Cardiac muscle cell (in vitro differentiated cells and primary cell): ENCODE measurements around the gene CCDC141. TPM values are rescaled to one million over a fixed set of nuclear protein-coding genes. Genes with fewer than 3 reads are reported as not detected.

Source experiments
- DNase-seq, 2 donors: peaks; one replicate each; pipeline versions ENCODE4 v3.0.0 to v3.0.0-alpha.2; 2010 to 2017; ENCODE audit warnings: low read depth in 1 of 2, low spot score in 1 of 2
- H3K27ac ChIP-seq: fragments of 200-600 bp; sonication (generic); 2 replicates; pipeline ENCODE4 v1.5.1; 2016
- H3K27me3 ChIP-seq: fragments of 200-600 bp; sonication (generic); 2 replicates; pipeline ENCODE4 v1.6.0; 2016; ENCODE audit warnings: control low read depth
- H3K36me3 ChIP-seq: fragments of 200-600 bp; sonication (generic); 2 replicates; pipeline ENCODE4 v1.5.1; 2016; ENCODE audit warnings: control low read depth
- H3K4me1 ChIP-seq: fragments of 200-600 bp; sonication (generic); 2 replicates; pipeline ENCODE4 v1.8.1; 2017; ENCODE audit warnings: low read depth, mild to moderate bottlenecking, mixed run types
- H3K4me3 ChIP-seq: fragments of 200-600 bp; sonication (generic); 2 replicates; pipeline ENCODE4 v1.5.1; 2016; ENCODE audit warnings: mild to moderate bottlenecking
- H3K9me3 ChIP-seq: fragments of 200-600 bp; sonication (generic); 2 replicates; pipeline ENCODE4 v1.5.1; 2017; ENCODE audit warnings: low read depth, mild to moderate bottlenecking, control low read depth
- CTCF ChIP-seq: IDR thresholded peaks from 2 replicates; pipeline ENCODE4 v1.5.1; 2012; ENCODE audit warnings: low read depth, mild to moderate bottlenecking, low read length
- polyA plus RNA-seq: library from polyadenylated mRNA; unstranded; fragments of >200 nt; fragmentation: Nextera tagmentation; extraction: Ambion mirVana; gene quantifications from 2 replicates; pipeline ENCODE4 v1.2.1, GENCODE V29; 2016
- total RNA-seq: library from RNA; depleted of rRNA; stranded (reverse); fragments of >200 nt; gene quantifications from 2 replicates; pipeline ENCODE4 v1.2.3, GENCODE V29; 2016

The CCDC141 gene
- total and polyA plus RNA-seq, 2 experiments from 2014 or later, result 134 to 213 TPM

- no peak for DNase-seq
- TF ChIP-seq CTCF, result no peak
- Histone ChIP-seq H3K9me3 (no peaks in the 10 kb centered on the region), H3K36me3 (peaks cover 19% of the 10 kb centered on the region), H3K27me3 (no peaks in the 10 kb centered on the region), H3K4me1 (peaks cover 22% of the 10 kb centered on the region), H3K27ac (peak overlapping the region; percentile 53), H3K4me3 (no peak overlapping the region)
Observed at GRCh38 chr2:178892751-178893625, 156.9 kb downstream of the CCDC141 start.

GRCh38 chr2:178891959-178892485, 157.9 kb downstream of the CCDC141 start:
- no peak for TF ChIP-seq CTCF
- H3K36me3 ChIP-seq, result peaks cover 20% of the 10 kb centered on the region
- no peaks in the 10 kb centered on the region for H3K9me3 ChIP-seq
- peak overlapping the region; percentile 53 for H3K27ac ChIP-seq
- DNase-seq, result no peak
- H3K27me3 ChIP-seq, result no peaks in the 10 kb centered on the region
- no peak overlapping the region for H3K4me3 ChIP-seq
- H3K4me1 ChIP-seq, result peaks cover 22% of the 10 kb centered on the region

GRCh38 chr2:178891265-178891958, 158.5 kb downstream of the CCDC141 start:
- no peak overlapping the region for H3K4me3 ChIP-seq
- DNase-seq, result peak; percentile 76 to 78
- no peaks in the 10 kb centered on the region for H3K9me3 ChIP-seq
- peak; percentile 95 for TF ChIP-seq CTCF
- H3K4me1 ChIP-seq, result peaks cover 20% of the 10 kb centered on the region
- H3K27me3 ChIP-seq, result no peaks in the 10 kb centered on the region
- peak overlapping the region; percentile 53 for H3K27ac ChIP-seq
- H3K36me3 ChIP-seq, result peaks cover 26% of the 10 kb centered on the region

- Histone ChIP-seq H3K27ac (no peak overlapping the region), H3K4me3 (no peak overlapping the region), H3K9me3 (no peaks in the 10 kb centered on the region), H3K27me3 (no peaks in the 10 kb centered on the region), H3K4me1 (peaks cover 6% of the 10 kb centered on the region), H3K36me3 (peaks cover 64% of the 10 kb centered on the region)
- no peak for DNase-seq
- TF ChIP-seq CTCF, result no peak
Observed at GRCh38 chr2:178886006-178886405, 163.9 kb downstream of the CCDC141 start.

- H3K4me1 ChIP-seq, result peaks cover 6% of the 10 kb centered on the region
- no peak for TF ChIP-seq CTCF
Observed at GRCh38 chr2:178884440-178884839, 165.5 kb downstream of the CCDC141 start.

More at GRCh38 chr2:178884440-178884839, 165.5 kb downstream of the CCDC141 start:
- no peaks in the 10 kb centered on the region for H3K27me3 ChIP-seq
- H3K36me3 ChIP-seq, result peaks cover 76% of the 10 kb centered on the region
- peak overlapping the region; percentile 35 for H3K27ac ChIP-seq
- no peak for DNase-seq
- no peaks in the 10 kb centered on the region for H3K9me3 ChIP-seq
- no peak overlapping the region for H3K4me3 ChIP-seq
